ENCODE data around the gene MAD1L1.

Gene MAD1L1

GRCh38 chr7:2012044-2012900 is 220.5 kb downstream of the MAD1L1 start:
- DNase-seq (ENCODE audit: low read depth): no peak

GRCh38 chr7:2011266-2012043 is 221.3 kb downstream of the MAD1L1 start:
- DNase-seq (ENCODE audit: low read depth): no peak

- no peak for DNase-seq (ENCODE audit: low read depth)
Observed at GRCh38 chr7:2010551-2011265, 222.0 kb downstream of the MAD1L1 start.

GRCh38 chr7:2010101-2010500 is 222.6 kb downstream of the MAD1L1 start:
- no peak for DNase-seq (ENCODE audit: low read depth)

- no peak for DNase-seq (ENCODE audit: low read depth)
Observed at GRCh38 chr7:2009541-2010001, 223.2 kb downstream of the MAD1L1 start.

GRCh38 chr7:2008936-2009540 is 223.7 kb downstream of the MAD1L1 start:
- no peak for DNase-seq (ENCODE audit: low read depth)

- DNase-seq (ENCODE audit: low read depth): no peak
Observed at GRCh38 chr7:2008101-2008935, 224.4 kb downstream of the MAD1L1 start.

- DNase-seq (ENCODE audit: low read depth): no peak
Observed at GRCh38 chr7:2007551-2007950, 225.2 kb downstream of the MAD1L1 start.

GRCh38 chr7:2006921-2007381 is 225.8 kb downstream of the MAD1L1 start:
- DNase-seq (ENCODE audit: low read depth): no peak

GRCh38 chr7:2006231-2006771 is 226.4 kb downstream of the MAD1L1 start:
- DNase-seq (ENCODE audit: low read depth): no peak

GRCh38 chr7:2005786-2006185 is 227.0 kb downstream of the MAD1L1 start:
- no peak for DNase-seq (ENCODE audit: low read depth)

GRCh38 chr7:2004841-2005725 is 227.7 kb downstream of the MAD1L1 start:
- no peak for DNase-seq (ENCODE audit: low read depth)

- no peak for DNase-seq (ENCODE audit: low read depth)
Observed at GRCh38 chr7:2003931-2004812, 228.6 kb downstream of the MAD1L1 start.

- DNase-seq (ENCODE audit: low read depth): no peak
Observed at GRCh38 chr7:2003451-2003930, 229.3 kb downstream of the MAD1L1 start.

- no peak for DNase-seq (ENCODE audit: low read depth)
Observed at GRCh38 chr7:2002561-2003450, 229.9 kb downstream of the MAD1L1 start.

GRCh38 chr7:2001601-2002442 is 230.9 kb downstream of the MAD1L1 start:
- DNase-seq (ENCODE audit: low read depth): no peak

All from fibroblast of gingiva (primary cell).